Loucy (cell line): ENCODE measurements around the gene PDE5A.

ENCODE experiments used
- EZH2phosphoT487 ChIP-seq: fragments of 200-600 bp; IDR thresholded peaks from 2 replicates; pipeline ENCODE4 v1.6.1; 2018; ENCODE audit warnings: antibody characterized with exemption, mild to moderate bottlenecking, moderate library complexity, borderline replicate concordance
- TF ChIP-seq, protein P1 (sequence below): fragments of 200-600 bp; sonication (generic); conservative IDR thresholded peaks from 2 replicates; pipeline ENCODE4 v1.5.1; 2014; ENCODE audit warnings: mild to moderate bottlenecking, antibody characterized with exemption, low read length

DNA sequence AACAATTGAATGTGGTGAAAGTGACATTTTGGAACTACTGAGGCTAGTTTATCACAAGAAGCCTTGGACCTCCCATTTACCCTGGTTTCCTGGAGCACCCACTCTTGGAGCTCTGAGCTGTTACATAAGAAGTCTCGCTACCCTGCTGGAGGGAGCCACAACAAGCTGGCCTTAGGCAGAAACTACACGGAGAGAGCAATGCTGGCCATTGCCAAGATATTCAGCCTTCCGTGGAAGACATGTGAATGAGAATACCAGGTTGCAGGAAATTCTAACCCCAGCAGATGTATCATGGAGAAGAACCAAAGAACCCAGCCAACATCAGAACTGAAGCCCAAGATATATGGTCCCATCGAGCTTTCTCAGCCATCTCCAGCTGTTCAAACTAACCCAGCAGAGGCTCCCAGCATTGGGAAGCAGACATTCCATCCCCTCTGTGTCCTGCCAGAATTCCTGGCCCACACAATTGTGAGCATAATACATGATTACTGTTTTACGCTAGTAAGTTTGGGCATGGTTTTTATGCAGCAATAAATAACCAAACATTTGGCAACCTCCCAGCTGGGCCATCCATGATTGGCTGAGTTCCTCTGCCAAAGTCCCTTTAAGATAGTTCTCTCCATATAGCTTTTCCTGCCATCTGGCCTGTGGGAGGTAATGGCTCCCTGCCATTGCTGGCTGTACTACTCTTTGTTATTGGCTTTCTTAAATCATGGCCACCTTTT is 17.9 kb upstream of the PDE5A start:
- TF ChIP-seq, protein P1, sequence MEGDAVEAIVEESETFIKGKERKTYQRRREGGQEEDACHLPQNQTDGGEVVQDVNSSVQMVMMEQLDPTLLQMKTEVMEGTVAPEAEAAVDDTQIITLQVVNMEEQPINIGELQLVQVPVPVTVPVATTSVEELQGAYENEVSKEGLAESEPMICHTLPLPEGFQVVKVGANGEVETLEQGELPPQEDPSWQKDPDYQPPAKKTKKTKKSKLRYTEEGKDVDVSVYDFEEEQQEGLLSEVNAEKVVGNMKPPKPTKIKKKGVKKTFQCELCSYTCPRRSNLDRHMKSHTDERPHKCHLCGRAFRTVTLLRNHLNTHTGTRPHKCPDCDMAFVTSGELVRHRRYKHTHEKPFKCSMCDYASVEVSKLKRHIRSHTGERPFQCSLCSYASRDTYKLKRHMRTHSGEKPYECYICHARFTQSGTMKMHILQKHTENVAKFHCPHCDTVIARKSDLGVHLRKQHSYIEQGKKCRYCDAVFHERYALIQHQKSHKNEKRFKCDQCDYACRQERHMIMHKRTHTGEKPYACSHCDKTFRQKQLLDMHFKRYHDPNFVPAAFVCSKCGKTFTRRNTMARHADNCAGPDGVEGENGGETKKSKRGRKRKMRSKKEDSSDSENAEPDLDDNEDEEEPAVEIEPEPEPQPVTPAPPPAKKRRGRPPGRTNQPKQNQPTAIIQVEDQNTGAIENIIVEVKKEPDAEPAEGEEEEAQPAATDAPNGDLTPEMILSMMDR, result no peak
- TF ChIP-seq EZH2phosphoT487, result no peak
